Stimulated activated CD4-positive, alpha-beta T cell treated with anti-CD3 and anti-CD28 coated beads, Interleukin-15, amount 100 ng/mL, for 1 hour (primary cell): ENCODE results near the gene PRODH2.
"Not testable (repeated sequence)": the region's sequence is repeated elsewhere in the genome, so short reads cannot be mapped to it uniquely, and the experiment has no call there.

Experiments
- DNase-seq, 2 donors: peaks; one replicate each; pipeline ENCODE4 v3.0.0-alpha.2; 2020; ENCODE audit warnings: low read depth in 1 of 2, low spot score in 1 of 2

The PRODH2 gene

GRCh38 chr19:35782589-35782988 lies 30.1 kb downstream of the PRODH2 start:
- no peak for DNase-seq

DNA sequence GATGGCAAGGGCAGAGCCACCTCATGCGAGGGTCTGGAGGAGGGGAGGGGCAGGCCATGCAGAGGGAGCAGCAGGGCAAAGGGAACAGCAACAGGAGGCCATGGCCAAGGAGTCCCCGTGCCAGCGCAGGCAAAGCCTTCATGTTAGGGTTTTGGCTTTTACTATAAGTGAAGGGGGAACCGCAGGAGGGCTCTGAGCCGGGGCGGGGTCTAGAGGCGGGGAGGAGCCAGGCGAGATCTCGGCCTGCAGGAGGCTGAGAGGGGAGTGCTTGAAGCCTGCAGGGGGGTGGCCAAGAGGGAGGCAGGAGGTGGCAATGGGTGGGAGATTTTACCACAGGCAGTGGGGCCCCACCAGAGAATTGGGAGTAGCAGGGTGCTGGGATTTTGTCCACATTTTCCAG lies 31.0 kb downstream of the PRODH2 start:
- DNase-seq, result no peak

DNA sequence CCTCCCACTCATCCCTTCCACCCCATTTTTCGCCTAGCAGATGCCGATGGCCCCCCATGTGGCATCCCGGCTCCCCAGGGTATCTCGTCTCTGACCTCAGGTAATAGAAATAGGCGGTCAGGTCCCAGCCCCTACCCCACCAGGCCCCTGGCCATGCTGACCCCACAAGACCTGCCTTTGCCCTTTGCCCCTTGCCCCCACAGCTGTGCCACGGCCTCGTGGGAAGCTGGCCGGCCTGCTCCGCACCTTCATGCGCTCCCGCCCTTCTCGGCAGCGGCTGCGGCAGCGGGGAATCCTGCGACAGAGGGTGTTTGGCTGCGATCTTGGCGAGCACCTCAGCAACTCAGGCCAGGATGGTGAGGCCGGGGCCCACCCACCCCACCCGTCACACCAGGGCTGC lies 31.9 kb downstream of the PRODH2 start:
- DNase-seq, result no peak

- DNase-seq, result no peak
Measured at GRCh38 chr19:35780058-35780457, 32.6 kb downstream of the PRODH2 start.

DNA sequence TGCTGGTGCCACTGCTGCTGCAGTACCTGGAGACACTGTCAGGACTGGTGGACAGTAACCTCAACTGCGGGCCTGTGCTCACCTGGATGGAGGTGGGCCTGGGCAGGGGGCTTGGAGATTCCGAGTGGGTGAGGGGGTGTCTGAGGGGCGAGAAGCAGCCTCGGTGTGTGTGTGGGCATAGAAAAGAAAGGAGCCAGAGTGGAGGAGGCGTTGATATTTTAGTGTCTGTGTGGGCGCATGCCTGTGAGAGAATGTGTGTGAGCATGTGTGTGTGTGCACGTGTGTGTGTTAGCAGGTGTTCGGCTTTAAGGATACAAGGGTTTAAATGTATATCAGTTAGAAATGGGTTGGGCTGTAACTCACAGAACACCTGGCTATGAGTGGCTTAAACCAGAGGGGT lies 33.6 kb downstream of the PRODH2 start:
- no peak for DNase-seq

GRCh38 chr19:35777961-35778360 lies 34.7 kb downstream of the PRODH2 start:
- no peak for DNase-seq

- no peak for DNase-seq
Measured at GRCh38 chr19:35777086-35777841, 35.4 kb downstream of the PRODH2 start.

GRCh38 chr19:35776102-35776788 lies 36.4 kb downstream of the PRODH2 start:
- no peak for DNase-seq

DNA sequence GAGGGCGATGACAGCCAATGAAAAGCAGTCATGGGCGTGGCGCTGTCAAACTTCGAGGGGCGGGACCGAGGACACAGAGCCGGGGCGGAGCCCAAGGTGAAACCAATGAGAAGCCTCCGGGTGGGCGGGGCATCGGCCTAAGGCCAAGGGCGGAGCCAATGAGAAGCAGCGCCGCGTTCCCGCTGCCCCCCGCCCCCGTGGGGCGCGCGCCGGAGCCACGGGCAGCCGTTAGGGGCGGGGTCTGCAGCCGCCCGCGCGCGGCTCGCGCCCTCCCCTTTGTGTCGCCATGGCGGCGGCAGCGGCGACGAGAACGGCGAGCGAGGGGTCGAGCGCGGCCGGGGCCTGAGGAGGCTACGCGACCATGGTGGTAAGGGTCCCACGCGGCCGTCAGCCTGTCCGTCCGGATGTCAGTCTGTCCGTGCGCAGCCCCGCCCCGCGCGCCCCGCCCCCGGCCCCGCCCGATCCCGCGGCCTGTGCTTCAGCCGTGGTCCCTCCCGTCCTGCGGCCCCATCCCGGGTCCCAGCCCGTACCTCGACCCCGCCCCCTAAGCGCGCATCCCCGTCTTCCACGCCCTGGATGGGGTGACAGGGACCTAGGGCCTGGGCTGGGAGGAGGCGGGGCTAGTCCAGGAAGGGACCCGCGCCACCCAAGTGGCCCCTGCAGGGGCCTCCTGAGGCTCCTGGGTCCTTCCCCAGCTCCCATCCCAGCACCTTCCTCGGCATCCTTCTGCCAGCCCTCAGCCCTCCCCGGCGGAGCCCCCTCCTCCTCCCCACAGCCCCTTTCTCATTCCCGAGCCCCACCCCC lies 37.1 kb downstream of the PRODH2 start, which contains the start of gene ARHGAP33:
TSS of gene ARHGAP33 (plus strand) at position 267 of the 804 bp plus-strand sequence. CDS start at position 362, 95 bp downstream.
- peak; percentile 97 for DNase-seq

GRCh38 chr19:35775046-35775297 lies 37.7 kb downstream of the PRODH2 start:
- DNase-seq, result no peak

GRCh38 chr19:35774274-35775045 lies 38.2 kb downstream of the PRODH2 start:
- DNase-seq, result no peak

DNA sequence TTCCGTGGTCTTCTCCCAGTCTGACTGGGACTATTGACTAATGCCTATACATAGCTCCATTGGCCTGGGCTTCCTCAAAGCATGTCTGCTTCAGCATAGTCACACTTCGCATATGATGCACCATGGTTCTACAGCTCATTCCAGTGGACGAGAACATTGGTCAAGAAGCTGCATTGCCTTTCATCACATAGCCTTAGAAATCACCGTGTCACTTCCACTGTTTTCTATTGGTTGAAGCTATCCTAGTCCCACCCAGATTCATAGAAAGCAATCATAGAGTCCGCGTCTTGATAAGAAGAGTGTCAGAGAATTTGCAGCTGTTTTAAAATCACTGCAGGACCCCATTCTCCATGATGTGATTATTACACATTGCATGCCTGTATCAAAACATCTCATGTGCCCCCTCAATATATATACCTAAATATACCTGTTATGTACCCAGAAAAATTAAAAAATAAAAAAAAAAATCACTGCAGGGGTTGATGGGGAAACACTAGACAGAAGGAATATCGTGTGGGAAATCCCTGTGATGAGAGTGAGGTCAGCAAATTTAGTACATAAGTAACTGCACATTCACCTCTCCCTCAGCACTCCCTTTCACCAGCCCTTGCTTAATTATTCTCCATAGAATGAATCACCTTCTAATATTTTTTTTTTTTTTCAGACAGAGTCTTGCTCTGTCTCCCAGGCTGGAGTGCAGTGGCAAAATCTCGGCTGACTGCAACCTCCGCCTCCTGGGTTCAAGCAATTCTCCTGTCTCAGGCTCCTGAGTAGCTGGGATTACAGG lies 39.4 kb downstream of the PRODH2 start:
- no peak for DNase-seq

- not testable (repeated sequence) for DNase-seq
Measured at GRCh38 chr19:35772362-35772761, 40.3 kb downstream of the PRODH2 start.

DNA sequence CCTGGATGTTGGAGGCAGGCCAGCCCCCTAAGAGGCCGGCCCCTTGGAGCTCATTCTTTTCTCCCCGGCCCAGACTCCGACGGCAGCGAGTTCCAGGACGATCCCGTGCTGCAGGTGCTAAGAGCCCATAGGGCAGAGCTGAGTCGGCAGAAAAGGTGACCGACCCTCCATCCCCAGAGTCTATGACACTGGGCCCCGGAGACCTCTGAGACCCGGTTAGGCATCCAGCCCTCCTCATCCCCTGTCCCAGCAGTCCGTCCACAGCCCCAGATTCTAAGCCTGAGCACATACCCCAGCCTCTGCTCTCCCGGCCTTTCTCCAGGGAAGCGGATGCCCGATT lies 44.6 kb downstream of the PRODH2 start:
- DNase-seq, result no peak

- DNase-seq, result no peak
Measured at GRCh38 chr19:35767288-35768081, 45.2 kb downstream of the PRODH2 start.

DNA sequence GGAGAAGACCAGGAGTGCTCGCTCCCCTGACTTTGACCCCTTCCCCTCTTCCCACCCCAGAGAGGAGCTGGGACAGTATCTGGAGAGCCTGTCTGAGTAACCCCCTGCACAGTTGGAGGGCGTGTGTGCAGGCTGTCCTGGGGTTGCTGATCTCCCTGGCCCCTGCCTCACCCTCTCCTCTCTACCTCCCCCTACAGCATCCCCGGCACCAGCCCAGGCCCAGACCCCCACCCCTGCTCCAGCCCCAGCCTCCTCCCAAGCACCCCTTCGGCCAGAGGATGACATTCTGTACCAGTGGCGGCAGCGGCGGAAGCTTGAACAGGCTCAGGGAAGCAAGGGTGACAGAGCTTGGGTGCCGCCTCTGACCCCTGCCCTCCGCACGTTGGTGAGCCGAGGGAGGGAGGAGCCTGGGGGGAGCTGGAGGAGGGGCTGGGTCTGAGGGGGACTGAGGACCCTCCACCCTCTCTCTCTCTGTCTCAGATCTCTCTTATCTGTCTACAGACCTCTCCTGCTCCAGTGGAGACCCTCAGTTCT lies 46.0 kb downstream of the PRODH2 start:
- no peak for DNase-seq

GRCh38 chr19:35764432-35765315 lies 48.0 kb downstream of the PRODH2 start:
- DNase-seq, result no peak

- DNase-seq, result no peak
Measured at GRCh38 chr19:35760711-35761349, 51.8 kb downstream of the PRODH2 start.
